Heart left ventricle (tissue), 13 donors: ENCODE results near the gene ACIN1.

Experiments
- POLR2A ChIP-seq, 2 donors: fragments of 450-650 bp; IDR thresholded peaks; one replicate each; pipeline ENCODE4 v1.6.1; 2017; ENCODE audit warnings: antibody characterized with exemption in 2 of 2, mild to moderate bottlenecking in 2 of 2, moderate library complexity in 2 of 2
- TF ChIP-seq, protein P1 (sequence below), 12 donors: fragments of 200-600 bp; sonication (generic) in 4 of 12; IDR thresholded peaks; one replicate each; pipeline versions ENCODE4 v1.5.0 to v1.8.0; 2018 to 2022; ENCODE audit warnings: antibody characterized with exemption in 12 of 12, mild to moderate bottlenecking in 5 of 12
- donor health status: ischemic (EF 13 %, LVEDD 7.1; RV severe dilation, severe dysfunction).
- donor health status: DM: no; HTN: yes; CAD: no.
- donor health status: DM: no; HTN: no; CAD: no.
- donor health status: ischemic (EF 25% LVEDD 6.9; RV normal size, moderate dysfunction).
- donor health status: ischemic (EF 25% LVEDD 5.7; RV mildly dilated, moderate dysfunction).
- donor health status: ischemic (EF 35%, LVEDD 5.7; RV mildly dilated, moderate dysfunction).
- donor health status: nonischemic (EF 11% LVEDD 7.7; RV severe dilation, severe dysfunction).
- donor health status: DM: yes; HTN: yes; CAD: no.
- donor health status: PGD.
- donor health status: ischemic (EF 29% LVEDD 5.4; RV normal size, mild dysfunction).
- donor health status: nonischemic (EF 23%, LVEDD 6.1; RV moderate dilation, normal function).

DNA sequence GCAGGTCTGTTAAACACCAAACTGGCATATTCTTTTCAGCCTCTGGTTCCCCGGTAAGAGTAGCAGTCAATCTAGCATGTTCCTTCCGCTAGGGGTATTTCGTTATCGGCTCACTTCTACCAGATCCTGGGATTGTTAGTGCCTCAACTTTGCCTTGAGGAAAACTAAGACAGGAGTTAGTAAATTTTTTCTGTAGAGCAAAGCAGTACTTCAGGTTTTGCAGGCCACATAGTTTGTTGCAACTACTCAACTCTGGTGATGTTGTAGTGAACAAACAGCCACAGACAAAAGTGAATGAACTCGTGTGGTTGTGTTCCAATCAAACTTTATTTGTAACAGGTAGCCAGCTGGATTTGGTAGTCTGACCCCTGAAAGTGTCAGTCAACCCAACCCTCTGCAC is 31.3 kb downstream of the ACIN1 start:
- no peak for TF ChIP-seq POLR2A (IDR thresholded peaks at IDR 0.05)
- TF ChIP-seq, protein P1, sequence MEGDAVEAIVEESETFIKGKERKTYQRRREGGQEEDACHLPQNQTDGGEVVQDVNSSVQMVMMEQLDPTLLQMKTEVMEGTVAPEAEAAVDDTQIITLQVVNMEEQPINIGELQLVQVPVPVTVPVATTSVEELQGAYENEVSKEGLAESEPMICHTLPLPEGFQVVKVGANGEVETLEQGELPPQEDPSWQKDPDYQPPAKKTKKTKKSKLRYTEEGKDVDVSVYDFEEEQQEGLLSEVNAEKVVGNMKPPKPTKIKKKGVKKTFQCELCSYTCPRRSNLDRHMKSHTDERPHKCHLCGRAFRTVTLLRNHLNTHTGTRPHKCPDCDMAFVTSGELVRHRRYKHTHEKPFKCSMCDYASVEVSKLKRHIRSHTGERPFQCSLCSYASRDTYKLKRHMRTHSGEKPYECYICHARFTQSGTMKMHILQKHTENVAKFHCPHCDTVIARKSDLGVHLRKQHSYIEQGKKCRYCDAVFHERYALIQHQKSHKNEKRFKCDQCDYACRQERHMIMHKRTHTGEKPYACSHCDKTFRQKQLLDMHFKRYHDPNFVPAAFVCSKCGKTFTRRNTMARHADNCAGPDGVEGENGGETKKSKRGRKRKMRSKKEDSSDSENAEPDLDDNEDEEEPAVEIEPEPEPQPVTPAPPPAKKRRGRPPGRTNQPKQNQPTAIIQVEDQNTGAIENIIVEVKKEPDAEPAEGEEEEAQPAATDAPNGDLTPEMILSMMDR (IDR thresholded peaks at IDR 0.05) = no peak
